CD4-positive, alpha-beta T cell (primary cell): Measurements from ENCODE around the gene RIPPLY2. TPM values are rescaled to one million over a fixed set of nuclear protein-coding genes. Genes with fewer than 3 reads are reported as not detected.

Source experiments
- ATAC-seq: fragments of 200-7000 bp; cut with Tn5 transposase; one replicate; pipeline ENCODE4 v1.10.0; 2022; ENCODE audit warnings: mild to moderate bottlenecking; ENCODE audit not compliant: poor library complexity
- CTCF ChIA-PET: fragments of 350-600 bp; sonication (Branson Sonifier 250); formaldehyde crosslinking; loops from one replicate; lab custom pipeline; 2021; ENCODE audit warnings: antibody characterized with exemption, inconsistent platforms; lab: Charles Lee
- POLR2A ChIA-PET: fragments of 350-600 bp; sonication (Branson Sonifier 250); formaldehyde crosslinking; loops from one replicate; lab custom pipeline; 2021; ENCODE audit warnings: antibody characterized with exemption, inconsistent platforms; lab: Charles Lee
- DNase-seq, 14 experiments: peaks; one replicate each; pipeline ENCODE4 v3.0.0-alpha.2; 2013 to 2020; ENCODE audit warnings: mixed read lengths in 2 of 14
- H3K27ac ChIP-seq, 2 donors: one replicate each; pipeline versions ENCODE4 v1.5.1 to v1.7.0; 2013; ENCODE audit warnings: low read length in 2 of 2, low read depth in 1 of 2, mild to moderate bottlenecking in 1 of 2
- H3K27me3 ChIP-seq, 2 experiments: 1 replicate in 1 of 2; 2 replicates in 1 of 2; pipeline versions ENCODE4 v1.6.1 to v1.7.0; 2013; ENCODE audit warnings: low read length in 2 of 2, control low read depth in 1 of 2, mild to moderate bottlenecking in 1 of 2, moderate library complexity in 1 of 2; ENCODE audit not compliant: insufficient read depth in 2 of 2, control insufficient read depth in 1 of 2
- H3K36me3 ChIP-seq: one replicate; pipeline ENCODE4 v1.6.1; 2013; ENCODE audit warnings: low read length, control low read depth; ENCODE audit not compliant: insufficient read depth
- H3K4me1 ChIP-seq: one replicate; pipeline ENCODE4 v1.6.1; 2013; ENCODE audit warnings: low read length, control low read depth; ENCODE audit not compliant: insufficient read depth
- H3K4me3 ChIP-seq: one replicate; pipeline ENCODE4 v1.5.1; 2013; ENCODE audit warnings: mild to moderate bottlenecking, low read length, moderate library complexity
- H3K9me3 ChIP-seq, 2 experiments: 1 replicate in 1 of 2; 2 replicates in 1 of 2; pipeline versions ENCODE4 v1.6.1 to v1.7.0; 2013; ENCODE audit warnings: low read length in 2 of 2, mild to moderate bottlenecking in 2 of 2, control low read depth in 1 of 2, moderate library complexity in 1 of 2; ENCODE audit not compliant: control insufficient read depth in 1 of 2, insufficient read depth in 1 of 2
- H3K27ac Mint-ChIP-seq: one replicate; pipeline ENCODE4 v1.8.0; 2020; ENCODE audit warnings: mixed read lengths
- H3K27me3 Mint-ChIP-seq: one replicate; pipeline ENCODE4 v1.8.0; 2021; ENCODE audit warnings: mixed read lengths
- H3K36me3 Mint-ChIP-seq: one replicate; pipeline ENCODE4 v1.8.0; 2021; ENCODE audit warnings: low read depth, mixed read lengths
- H3K4me1 Mint-ChIP-seq: one replicate; pipeline ENCODE4 v1.8.0; 2021; ENCODE audit warnings: low read depth, mixed read lengths
- H3K4me3 Mint-ChIP-seq: one replicate; pipeline ENCODE4 v1.8.0; 2020; ENCODE audit warnings: mild to moderate bottlenecking, mixed read lengths
- H3K9me3 Mint-ChIP-seq: one replicate; pipeline ENCODE4 v1.8.0; 2020; ENCODE audit warnings: mixed read lengths
- intact Hi-C, 2 experiments: fragments of 100-400 bp; cut with DNase I in 1 of 2; cut with micrococcal nuclease in 1 of 2; formaldehyde crosslinking; loops; one replicate each; pipeline versions ENCODE4 v1.15.1 to v1.9.0; 2023 to 2025; cut with DNase I, micrococcal nuclease
- total RNA-seq, 174 experiments: library from RNA in 2 of 174; stranded (reverse) in 2 of 174; gene quantifications; one replicate each; pipeline ENCODE4 v1.2.3 and lab custom pipeline; 2021 to 2026
- TF ChIP-seq, protein P1 (sequence below): fragments of 200-600 bp; IDR thresholded peaks from one replicate; pipeline ENCODE4 v1.8.0; 2022; ENCODE audit warnings: antibody characterized with exemption, mild to moderate bottlenecking

Gene RIPPLY2
- total RNA-seq, 2 experiments from 2014 or later: not detected

GRCh38 chr6:83844170-83844569, 9.0 kb upstream of the RIPPLY2 start:
- H3K36me3 ChIP-seq: no peaks in the 10 kb centered on the region
- Mint-ChIP-seq H3K36me3 (no peaks in the 10 kb centered on the region), H3K27ac (no peak overlapping the region), H3K27me3 (peaks cover 29% of the 10 kb centered on the region), H3K9me3 (peaks cover 4% of the 10 kb centered on the region), H3K4me1 (no peaks in the 10 kb centered on the region), H3K4me3 (no peak overlapping the region)
- DNase-seq: no peak
- ATAC-seq: no peak
- H3K9me3 ChIP-seq: peaks cover 0 to 4% of the 10 kb centered on the region in 2 experiments
- no peaks in the 10 kb centered on the region for H3K4me1 ChIP-seq
- no peak overlapping the region for H3K4me3 ChIP-seq
- peaks cover 0 to 4% of the 10 kb centered on the region in 2 experiments for H3K27me3 ChIP-seq
- TF ChIP-seq, protein P1, sequence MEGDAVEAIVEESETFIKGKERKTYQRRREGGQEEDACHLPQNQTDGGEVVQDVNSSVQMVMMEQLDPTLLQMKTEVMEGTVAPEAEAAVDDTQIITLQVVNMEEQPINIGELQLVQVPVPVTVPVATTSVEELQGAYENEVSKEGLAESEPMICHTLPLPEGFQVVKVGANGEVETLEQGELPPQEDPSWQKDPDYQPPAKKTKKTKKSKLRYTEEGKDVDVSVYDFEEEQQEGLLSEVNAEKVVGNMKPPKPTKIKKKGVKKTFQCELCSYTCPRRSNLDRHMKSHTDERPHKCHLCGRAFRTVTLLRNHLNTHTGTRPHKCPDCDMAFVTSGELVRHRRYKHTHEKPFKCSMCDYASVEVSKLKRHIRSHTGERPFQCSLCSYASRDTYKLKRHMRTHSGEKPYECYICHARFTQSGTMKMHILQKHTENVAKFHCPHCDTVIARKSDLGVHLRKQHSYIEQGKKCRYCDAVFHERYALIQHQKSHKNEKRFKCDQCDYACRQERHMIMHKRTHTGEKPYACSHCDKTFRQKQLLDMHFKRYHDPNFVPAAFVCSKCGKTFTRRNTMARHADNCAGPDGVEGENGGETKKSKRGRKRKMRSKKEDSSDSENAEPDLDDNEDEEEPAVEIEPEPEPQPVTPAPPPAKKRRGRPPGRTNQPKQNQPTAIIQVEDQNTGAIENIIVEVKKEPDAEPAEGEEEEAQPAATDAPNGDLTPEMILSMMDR: no peak
- ChIA-PET CTCF (no interaction called here), POLR2A (no interaction called here)
- no peak overlapping the region for H3K27ac ChIP-seq
- intact Hi-C loops: no loop called here

- H3K4me3 Mint-ChIP-seq: no peak overlapping the region
- TF ChIP-seq, protein P1: no peak
- peaks cover 42% of the 10 kb centered on the region for H3K27me3 Mint-ChIP-seq
- H3K36me3 Mint-ChIP-seq: no peaks in the 10 kb centered on the region
- intact Hi-C loops: no loop called here
- H3K9me3 Mint-ChIP-seq: no peaks in the 10 kb centered on the region
- H3K27ac ChIP-seq: no peak overlapping the region
- H3K27ac Mint-ChIP-seq: no peak overlapping the region
- CTCF ChIA-PET: no interaction called here
- POLR2A ChIA-PET: no interaction called here
- H3K9me3 ChIP-seq: no peaks in the 10 kb centered on the region
- no peaks in the 10 kb centered on the region for H3K4me1 ChIP-seq
- no peak overlapping the region for H3K4me3 ChIP-seq
- H3K36me3 ChIP-seq: no peaks in the 10 kb centered on the region
- H3K4me1 Mint-ChIP-seq: no peaks in the 10 kb centered on the region
- peaks cover 0 to 21% of the 10 kb centered on the region in 2 experiments for H3K27me3 ChIP-seq
- DNase-seq: no peak
- no peak for ATAC-seq
Observed at GRCh38 chr6:83846291-83846690, 6.9 kb upstream of the RIPPLY2 start.

DNA sequence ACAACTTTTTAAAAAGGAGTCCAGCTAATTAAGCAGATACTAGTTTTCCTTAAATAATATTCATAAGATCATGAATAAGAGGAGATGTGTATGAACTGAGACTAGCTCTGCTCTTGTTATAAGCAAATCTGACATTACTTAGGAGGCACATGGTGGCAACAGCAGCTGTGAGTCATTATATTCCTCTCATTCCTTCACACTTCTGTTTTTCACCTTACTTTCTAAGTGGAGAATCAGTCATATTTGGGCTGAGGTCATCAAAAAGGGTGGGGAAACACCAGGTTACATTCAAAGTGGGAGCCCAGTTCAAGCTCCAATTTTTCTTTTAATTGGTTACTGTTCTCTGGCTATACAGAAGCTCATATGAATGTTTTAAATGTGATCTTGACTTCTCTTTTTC, 6.0 kb upstream of the RIPPLY2 start:
- Mint-ChIP-seq H3K4me3 (no peak overlapping the region), H3K4me1 (no peaks in the 10 kb centered on the region), H3K36me3 (no peaks in the 10 kb centered on the region), H3K9me3 (no peaks in the 10 kb centered on the region), H3K27me3 (peaks cover 45% of the 10 kb centered on the region), H3K27ac (no peak overlapping the region)
- DNase-seq (no peak), ATAC-seq (no peak)
- POLR2A ChIA-PET: no interaction called here
- Histone ChIP-seq H3K4me1 (no peaks in the 10 kb centered on the region), H3K36me3 (no peaks in the 10 kb centered on the region), H3K4me3 (no peak overlapping the region), H3K9me3 (no peaks in the 10 kb centered on the region), H3K27ac (no peak overlapping the region), H3K27me3 (peaks cover 0 to 21% of the 10 kb centered on the region in 2 experiments)
- TF ChIP-seq, protein P1: no peak
- intact Hi-C loops: no loop called here
- CTCF ChIA-PET: no interaction called here
